ENCODE measurements around the gene RFK. TPM values are rescaled to one million over a fixed set of nuclear protein-coding genes. Genes with fewer than 3 reads are reported as not detected.

The RFK gene
- total and polyA plus RNA-seq, 4 donors, result 9.4 to 25.0 (median 18.5) TPM

DNA sequence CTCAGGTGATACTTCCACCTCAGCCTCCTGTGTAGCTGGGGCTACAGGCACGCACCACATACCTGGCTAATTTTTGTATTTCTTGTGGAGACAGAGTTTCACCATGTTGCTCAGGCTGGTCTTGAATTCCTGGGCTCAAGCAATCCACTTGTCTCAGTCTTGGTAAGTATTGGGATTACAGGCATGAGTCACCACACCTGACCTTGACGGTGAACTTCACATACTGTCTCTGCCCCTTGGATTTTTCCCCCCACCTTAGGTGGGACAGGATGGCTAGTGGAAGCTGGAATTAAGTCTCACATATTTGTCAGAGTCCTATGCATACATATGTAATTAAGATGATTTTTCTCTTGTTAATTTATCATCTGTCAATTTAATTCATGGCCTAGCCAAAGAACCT, 20.9 kb upstream of the RFK start:
- Histone ChIP-seq H3K4me1 (ENCODE audit: control insufficient read depth in 1 of 2, insufficient read depth in 2 of 2, low read length in 2 of 2) (no peaks in the 10 kb centered on the region), H3K36me3 (ENCODE audit: control insufficient read depth in 1 of 2, insufficient read depth in 2 of 2, low read length in 1 of 2) (no peaks in the 10 kb centered on the region), H3K27ac (ENCODE audit: low read depth in 1 of 2, low read length in 2 of 2) (no peak overlapping the region), H3K9me3 (ENCODE audit: control insufficient read depth, low read length) (peaks cover 2% of the 10 kb centered on the region), H3K27me3 (ENCODE audit: control insufficient read depth in 1 of 2, insufficient read depth in 2 of 2, low read length in 1 of 2) (no peaks in the 10 kb centered on the region), H3K4me3 (ENCODE audit: low read length in 2 of 2) (no peak overlapping the region)
- no peak for DNase-seq
- intact Hi-C loops (cut with DNase I), result no loop called here
- 69 to 95% methylated on average over 2 of the region's 2 CpGs for WGBS, 2 donors
- no peak for ATAC-seq (ENCODE audit: low FRiP score)

DNA sequence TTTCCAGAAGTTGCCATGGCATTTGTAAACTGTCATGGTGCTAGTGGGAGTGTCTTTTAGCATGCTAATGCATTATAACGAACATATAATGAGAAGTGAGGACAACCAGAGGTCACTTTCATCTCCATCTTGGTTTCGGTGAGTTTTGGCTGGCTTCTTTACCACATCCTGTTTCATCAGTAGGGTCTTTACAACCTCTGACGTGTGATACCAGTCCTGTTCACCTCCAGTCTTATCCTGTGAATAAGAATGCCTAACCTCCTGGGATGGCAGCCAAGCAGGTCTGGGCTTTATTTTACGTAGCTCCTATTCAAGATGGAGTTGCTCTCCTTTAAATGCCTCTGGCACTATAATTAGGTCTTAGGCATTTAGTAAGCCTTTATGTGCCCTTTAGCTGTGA, 20.4 kb upstream of the RFK start:
- H3K9me3 ChIP-seq (ENCODE audit: control insufficient read depth, low read length), result peaks cover 2% of the 10 kb centered on the region
- H3K4me1 ChIP-seq (ENCODE audit: control insufficient read depth in 1 of 2, insufficient read depth in 2 of 2, low read length in 2 of 2), result no peaks in the 10 kb centered on the region
- H3K27me3 ChIP-seq (ENCODE audit: control insufficient read depth in 1 of 2, insufficient read depth in 2 of 2, low read length in 1 of 2), result no peaks in the 10 kb centered on the region
- WGBS, 2 donors, result 79 to 80% methylated on average over 4 of the region's 4 CpGs
- no peak overlapping the region for H3K27ac ChIP-seq (ENCODE audit: low read depth in 1 of 2, low read length in 2 of 2)
- DNase-seq (no peak), ATAC-seq (ENCODE audit: low FRiP score) (no peak)
- no peaks in the 10 kb centered on the region for H3K36me3 ChIP-seq (ENCODE audit: control insufficient read depth in 1 of 2, insufficient read depth in 2 of 2, low read length in 1 of 2)
- no peak overlapping the region for H3K4me3 ChIP-seq (ENCODE audit: low read length in 2 of 2)
- intact Hi-C loops (cut with DNase I), result no loop called here

- ATAC-seq (ENCODE audit: low FRiP score), result no peak
- H3K4me1 ChIP-seq (ENCODE audit: control insufficient read depth in 1 of 2, insufficient read depth in 2 of 2, low read length in 2 of 2), result no peaks in the 10 kb centered on the region
- H3K27ac ChIP-seq (ENCODE audit: low read depth in 1 of 2, low read length in 2 of 2), result no peak overlapping the region
- H3K9me3 ChIP-seq (ENCODE audit: control insufficient read depth, low read length), result peaks cover 2% of the 10 kb centered on the region
- intact Hi-C loops (cut with DNase I), result no loop called here
- no peak for DNase-seq
- H3K27me3 ChIP-seq (ENCODE audit: control insufficient read depth in 1 of 2, insufficient read depth in 2 of 2, low read length in 1 of 2), result no peaks in the 10 kb centered on the region
- H3K36me3 ChIP-seq (ENCODE audit: control insufficient read depth in 1 of 2, insufficient read depth in 2 of 2, low read length in 1 of 2), result no peaks in the 10 kb centered on the region
- no peak overlapping the region for H3K4me3 ChIP-seq (ENCODE audit: low read length in 2 of 2)
Measured at GRCh38 chr9:76413658-76414057, 19.4 kb upstream of the RFK start.

DNA sequence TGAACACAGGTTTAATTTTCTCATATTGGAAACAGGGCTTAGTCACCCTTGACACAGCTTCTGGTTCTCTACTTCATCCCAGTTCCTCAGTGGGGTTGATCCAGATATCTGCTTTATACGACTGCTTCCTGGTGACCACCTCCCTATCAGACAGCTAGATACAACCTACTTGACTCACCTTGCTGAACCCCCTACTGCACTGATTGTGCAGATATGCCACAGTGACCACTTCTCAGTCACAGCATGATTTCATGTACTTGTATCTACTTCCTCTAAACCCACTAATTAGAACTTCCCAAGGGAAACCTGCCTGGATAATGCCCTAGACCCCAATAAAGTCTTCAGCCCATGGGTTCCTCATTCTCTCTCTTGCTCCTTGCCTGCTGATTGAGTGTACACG, 18.4 kb upstream of the RFK start:
- Histone ChIP-seq H3K9me3 (ENCODE audit: control insufficient read depth, low read length) (peaks cover 2% of the 10 kb centered on the region), H3K36me3 (ENCODE audit: control insufficient read depth in 1 of 2, insufficient read depth in 2 of 2, low read length in 1 of 2) (no peaks in the 10 kb centered on the region), H3K27me3 (ENCODE audit: control insufficient read depth in 1 of 2, insufficient read depth in 2 of 2, low read length in 1 of 2) (no peaks in the 10 kb centered on the region), H3K4me1 (ENCODE audit: control insufficient read depth in 1 of 2, insufficient read depth in 2 of 2, low read length in 2 of 2) (no peaks in the 10 kb centered on the region), H3K4me3 (ENCODE audit: low read length in 2 of 2) (no peak overlapping the region), H3K27ac (ENCODE audit: low read depth in 1 of 2, low read length in 2 of 2) (no peak overlapping the region)
- 52 to 53% methylated on average over 2 of the region's 2 CpGs for WGBS, 2 donors
- intact Hi-C loops (cut with DNase I), result no loop called here
- no peak for ATAC-seq (ENCODE audit: low FRiP score)
- DNase-seq, result no peak

DNA sequence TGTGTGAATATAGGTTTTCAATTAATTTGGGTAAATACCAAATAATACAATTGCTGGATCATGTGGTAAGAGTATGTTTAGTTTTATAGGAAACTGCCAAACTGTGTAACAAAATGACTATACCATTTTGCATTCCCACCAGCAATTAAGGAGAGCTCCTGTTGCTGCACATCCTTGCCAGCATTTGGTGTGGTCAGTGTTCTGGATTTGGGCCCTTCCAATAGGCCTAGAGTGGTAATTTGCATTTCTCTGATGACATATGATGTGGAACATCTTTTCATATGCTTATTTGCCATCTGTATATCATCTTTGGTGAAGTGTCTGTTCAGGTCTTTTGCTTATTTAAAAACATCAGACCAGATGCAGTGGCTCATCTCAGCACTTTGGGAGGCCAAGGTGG, 11.6 kb upstream of the RFK start:
- intact Hi-C loops (cut with DNase I), result no loop called here
- ATAC-seq (ENCODE audit: low FRiP score), result no peak

DNA sequence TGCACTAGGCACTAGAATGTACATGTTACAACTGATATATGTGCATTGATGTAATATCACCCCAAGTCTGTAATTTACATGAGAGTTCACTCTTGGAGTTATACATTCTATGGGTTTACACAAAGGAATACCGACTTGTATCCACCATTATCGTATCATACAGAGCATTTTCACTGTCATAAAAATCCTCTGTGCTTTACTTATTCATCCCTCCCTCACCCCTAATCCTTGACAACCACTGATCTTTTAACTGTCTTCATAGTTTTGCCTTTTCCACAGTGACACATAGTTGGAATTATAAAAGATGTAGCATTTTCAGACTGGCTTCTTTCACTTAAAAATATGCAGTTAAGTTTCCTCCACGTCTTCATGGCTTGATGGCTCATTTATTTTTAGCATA, 11.1 kb upstream of the RFK start:
- no peak overlapping the region for H3K27ac ChIP-seq (ENCODE audit: low read depth in 1 of 2, low read length in 2 of 2)
- ATAC-seq (ENCODE audit: low FRiP score) (no peak), DNase-seq (no peak)
- intact Hi-C loops (cut with DNase I), result no loop called here
- 63 to 64% methylated on average over 3 of the region's 3 CpGs for WGBS, 2 donors
- no peaks in the 10 kb centered on the region for H3K36me3 ChIP-seq (ENCODE audit: control insufficient read depth in 1 of 2, insufficient read depth in 2 of 2, low read length in 1 of 2)
- no peaks in the 10 kb centered on the region for H3K9me3 ChIP-seq (ENCODE audit: control insufficient read depth, low read length)
- H3K27me3 ChIP-seq (ENCODE audit: control insufficient read depth in 1 of 2, insufficient read depth in 2 of 2, low read length in 1 of 2), result no peaks in the 10 kb centered on the region
- no peak overlapping the region for H3K4me3 ChIP-seq (ENCODE audit: low read length in 2 of 2)
- H3K4me1 ChIP-seq (ENCODE audit: control insufficient read depth in 1 of 2, insufficient read depth in 2 of 2, low read length in 2 of 2), result no peaks in the 10 kb centered on the region

More for the DNA sequence above, 11.6 kb upstream of the RFK start:
- H3K36me3 ChIP-seq (ENCODE audit: control insufficient read depth in 1 of 2, insufficient read depth in 2 of 2, low read length in 1 of 2), result no peaks in the 10 kb centered on the region
- H3K4me3 ChIP-seq (ENCODE audit: low read length in 2 of 2), result no peak overlapping the region
- DNase-seq, result no peak
- H3K4me1 ChIP-seq (ENCODE audit: control insufficient read depth in 1 of 2, insufficient read depth in 2 of 2, low read length in 2 of 2), result no peaks in the 10 kb centered on the region
- H3K27ac ChIP-seq (ENCODE audit: low read depth in 1 of 2, low read length in 2 of 2), result no peak overlapping the region
- H3K27me3 ChIP-seq (ENCODE audit: control insufficient read depth in 1 of 2, insufficient read depth in 2 of 2, low read length in 1 of 2), result no peaks in the 10 kb centered on the region
- no peaks in the 10 kb centered on the region for H3K9me3 ChIP-seq (ENCODE audit: control insufficient read depth, low read length)

- no peak overlapping the region for H3K4me3 ChIP-seq (ENCODE audit: low read length in 2 of 2)
- no peaks in the 10 kb centered on the region for H3K9me3 ChIP-seq (ENCODE audit: control insufficient read depth, low read length)
- H3K36me3 ChIP-seq (ENCODE audit: control insufficient read depth in 1 of 2, insufficient read depth in 2 of 2, low read length in 1 of 2), result no peaks in the 10 kb centered on the region
- no peaks in the 10 kb centered on the region for H3K27me3 ChIP-seq (ENCODE audit: control insufficient read depth in 1 of 2, insufficient read depth in 2 of 2, low read length in 1 of 2)
- no peaks in the 10 kb centered on the region for H3K4me1 ChIP-seq (ENCODE audit: control insufficient read depth in 1 of 2, insufficient read depth in 2 of 2, low read length in 2 of 2)
- H3K27ac ChIP-seq (ENCODE audit: low read depth in 1 of 2, low read length in 2 of 2), result no peak overlapping the region
- ATAC-seq (ENCODE audit: low FRiP score) (no peak), DNase-seq (no peak)
- intact Hi-C loops (cut with DNase I), result loop anchor here in 1 of 2 donors (5.0 kb wide), 1 partner anchor 303 kb away; no protein-coding TSS in a partner anchor
- WGBS, 2 donors, result 88 to 94% methylated on average over 1 of the region's 1 CpG
Measured at GRCh38 chr9:76404401-76404800, 10.2 kb upstream of the RFK start.

GRCh38 chr9:76403352-76403751, 9.1 kb upstream of the RFK start:
- DNase-seq (no peak), ATAC-seq (ENCODE audit: low FRiP score) (peak; percentile 57)
- Histone ChIP-seq H3K36me3 (ENCODE audit: control insufficient read depth in 1 of 2, insufficient read depth in 2 of 2, low read length in 1 of 2) (no peaks in the 10 kb centered on the region), H3K4me1 (ENCODE audit: control insufficient read depth in 1 of 2, insufficient read depth in 2 of 2, low read length in 2 of 2) (no peaks in the 10 kb centered on the region), H3K27ac (ENCODE audit: low read depth in 1 of 2, low read length in 2 of 2) (peak overlapping the region in 1 of 2 donors; percentile 30), H3K9me3 (ENCODE audit: control insufficient read depth, low read length) (no peaks in the 10 kb centered on the region), H3K27me3 (ENCODE audit: control insufficient read depth in 1 of 2, insufficient read depth in 2 of 2, low read length in 1 of 2) (no peaks in the 10 kb centered on the region), H3K4me3 (ENCODE audit: low read length in 2 of 2) (peak overlapping the region in 1 of 2 donors; percentile 3)
- intact Hi-C loops (cut with DNase I), result loop anchor here in 1 of 2 donors (5.0 kb wide), 1 partner anchor 304 kb away; no protein-coding TSS in a partner anchor
- 0 to 1% methylated on average over 2 of the region's 2 CpGs for WGBS, 2 donors

DNA sequence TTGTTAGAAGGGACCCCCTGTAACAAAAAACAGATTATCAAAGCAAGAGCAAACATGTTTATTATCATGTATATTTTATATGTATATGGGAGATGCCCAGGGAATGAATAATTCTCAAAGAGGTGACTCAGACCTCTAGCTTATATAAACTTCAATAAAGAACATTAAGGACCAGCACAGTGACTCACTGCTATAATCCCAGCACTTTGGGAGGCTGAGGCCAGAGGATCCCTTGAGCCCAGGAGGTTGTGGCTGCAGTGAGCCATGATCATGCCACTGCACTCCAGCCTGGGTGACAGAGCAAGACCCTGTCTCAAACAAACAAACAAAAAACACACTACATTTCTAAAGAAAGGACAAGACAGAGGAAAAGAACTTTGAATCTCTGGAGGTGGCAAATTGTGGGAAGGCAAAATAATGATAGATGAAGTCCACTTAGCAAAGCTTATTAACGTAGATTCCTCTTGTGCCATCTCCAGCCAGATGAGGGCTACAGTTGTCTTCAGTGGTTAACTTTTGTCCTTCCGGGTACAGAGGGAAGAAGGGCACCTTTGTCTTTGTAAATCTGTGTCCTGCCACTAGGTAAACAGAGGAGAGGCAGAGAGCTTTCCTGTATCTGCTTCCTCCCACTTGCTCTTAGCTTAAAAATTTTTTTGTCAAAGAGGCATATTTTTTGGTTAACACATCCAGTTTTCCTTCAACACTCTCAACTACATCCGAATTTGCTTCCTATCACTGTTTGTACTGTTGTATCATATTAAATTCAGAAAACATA, 7.5 kb upstream of the RFK start:
- intact Hi-C loops (cut with DNase I), result loop anchor here in 1 of 2 donors (5.0 kb wide), 1 partner anchor 306 kb away; no protein-coding TSS in a partner anchor
- 69 to 74% methylated on average over 3 of the region's 3 CpGs for WGBS, 2 donors
- ATAC-seq (ENCODE audit: low FRiP score), result no peak

More for the DNA sequence above, 7.5 kb upstream of the RFK start:
- H3K4me3 ChIP-seq (ENCODE audit: low read length in 2 of 2), result no peak overlapping the region
- no peaks in the 10 kb centered on the region for H3K27me3 ChIP-seq (ENCODE audit: control insufficient read depth in 1 of 2, insufficient read depth in 2 of 2, low read length in 1 of 2)
- H3K4me1 ChIP-seq (ENCODE audit: control insufficient read depth in 1 of 2, insufficient read depth in 2 of 2, low read length in 2 of 2), result no peaks in the 10 kb centered on the region
- no peaks in the 10 kb centered on the region for H3K36me3 ChIP-seq (ENCODE audit: control insufficient read depth in 1 of 2, insufficient read depth in 2 of 2, low read length in 1 of 2)
- DNase-seq, result no peak
- H3K27ac ChIP-seq (ENCODE audit: low read depth in 1 of 2, low read length in 2 of 2), result no peak overlapping the region
- no peaks in the 10 kb centered on the region for H3K9me3 ChIP-seq (ENCODE audit: control insufficient read depth, low read length)
